ENCODE data around the gene ERC2.

DNA sequence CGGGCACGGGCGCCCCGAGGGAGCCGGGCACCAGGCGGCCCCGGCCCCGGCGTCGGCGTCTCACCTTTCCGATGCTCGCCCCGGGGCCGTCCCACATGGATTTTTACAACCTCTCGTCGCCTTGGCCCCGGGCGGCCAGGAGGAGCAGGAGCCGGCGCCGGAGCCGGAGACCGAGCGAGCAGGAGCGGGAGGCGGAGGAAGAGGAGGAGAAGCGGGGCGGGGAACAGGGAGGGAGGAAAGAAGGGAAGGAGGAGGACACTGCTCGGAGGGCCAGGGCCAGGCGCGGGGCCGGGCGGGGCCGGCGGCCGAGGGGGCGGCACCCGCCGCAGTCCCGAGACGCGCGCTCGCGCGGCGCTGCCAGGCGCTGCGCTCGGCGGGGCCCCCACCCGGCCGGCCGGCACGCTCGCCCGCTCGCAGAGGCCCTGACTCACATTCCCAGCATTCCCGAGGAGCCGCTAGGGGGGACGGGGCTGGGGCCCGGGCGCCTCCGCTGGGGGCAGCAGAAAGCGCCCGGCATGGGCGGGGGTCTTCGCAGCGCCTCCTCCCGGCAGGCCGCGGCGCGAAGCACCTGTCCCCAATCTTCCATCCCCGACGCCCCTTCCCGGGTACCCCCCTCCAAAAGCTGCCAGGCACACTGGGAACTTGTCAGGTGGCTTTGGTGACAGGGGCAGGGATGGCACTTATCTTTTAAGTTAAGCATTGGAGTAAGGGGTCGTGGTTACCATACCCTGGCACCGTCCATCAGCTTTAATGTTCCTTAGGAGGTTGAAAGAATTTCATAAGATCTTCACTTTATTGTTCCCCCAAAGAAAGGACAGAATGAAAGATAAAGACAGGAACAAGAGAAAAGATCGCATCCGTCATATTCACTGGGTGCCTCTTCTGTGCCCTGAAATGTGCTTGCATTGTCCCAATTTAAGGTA lies at the start of gene ERC2:
- TF ChIP-seq POLR2A (IDR thresholded peaks at IDR 0.05) (no peak), CTCF (IDR thresholded peaks at IDR 0.05) (no peak), POLR2AphosphoS5 (IDR thresholded peaks at IDR 0.05) (no peak), EP300 (IDR thresholded peaks at IDR 0.05) (no peak)
